Common myeloid progenitor, CD34-positive (primary cell): ENCODE results near the gene FN3K.
A peak's percentile ranks its signal among the peaks of the same experiment; 100 is the strongest.

Experiments used
- CTCF ChIA-PET: fragments of 350-600 bp; sonication (Branson Sonifier 250); formaldehyde crosslinking; loops from one replicate; lab custom pipeline; 2021; ENCODE audit warnings: antibody characterized with exemption; lab: Charles Lee
- POLR2A ChIA-PET: fragments of 350-600 bp; sonication (Branson Sonifier 250); formaldehyde crosslinking; loops from one replicate; lab custom pipeline; 2021; ENCODE audit warnings: antibody characterized with exemption; lab: Charles Lee
- DNase-seq, 3 donors: peaks; one replicate each; pipeline versions ENCODE4 v3.0.0 to v3.0.0-alpha.2; 2013
- H3K27ac ChIP-seq, 2 experiments: 1 replicate in 1 of 2; 2 replicates in 1 of 2; pipeline ENCODE4 v1.7.0; 2013; ENCODE audit warnings: inconsistent platforms in 2 of 2, low read length in 2 of 2, mild to moderate bottlenecking in 2 of 2, low read depth in 1 of 2, moderate library complexity in 1 of 2; ENCODE audit not compliant: severe bottlenecking in 2 of 2, insufficient read depth in 1 of 2, poor library complexity in 1 of 2
- H3K27me3 ChIP-seq, 5 experiments: replicated peaks in 2 of 5; 1 replicate in 3 of 5; 2 replicates in 2 of 5; pipeline versions ENCODE4 v1.6.1 to v1.7.0; 2013; ENCODE audit warnings: low read length in 4 of 5, mild to moderate bottlenecking in 2 of 5, moderate library complexity in 2 of 5, inconsistent platforms in 1 of 5; ENCODE audit not compliant: insufficient read depth in 5 of 5, control insufficient read depth in 4 of 5
- H3K36me3 ChIP-seq, 4 experiments: 1 replicate in 2 of 4; 2 replicates in 2 of 4; pipeline versions ENCODE4 v1.6.1 to v1.7.0; 2013; ENCODE audit warnings: low read length in 3 of 4, control low read depth in 1 of 4, mild to moderate bottlenecking in 1 of 4; ENCODE audit not compliant: control insufficient read depth in 4 of 4, insufficient read depth in 4 of 4
- H3K4me1 ChIP-seq, 4 experiments: 1 replicate in 3 of 4; 2 replicates in 1 of 4; pipeline versions ENCODE4 v1.6.1 to v1.7.1; 2013; ENCODE audit warnings: low read length in 3 of 4, mild to moderate bottlenecking in 3 of 4, control low read depth in 1 of 4, inconsistent platforms in 1 of 4, moderate library complexity in 1 of 4; ENCODE audit not compliant: control insufficient read depth in 4 of 4, insufficient read depth in 4 of 4; ENCODE audit errors: control extremely low read depth in 1 of 4
- H3K4me3 ChIP-seq, 7 experiments: 1 replicate in 4 of 7; 2 replicates in 3 of 7; pipeline versions ENCODE4 v1.5.1 to v1.7.0; 2013; ENCODE audit warnings: mild to moderate bottlenecking in 7 of 7, low read length in 6 of 7, moderate library complexity in 6 of 7, inconsistent platforms in 2 of 7, low read depth in 2 of 7, control low read depth in 1 of 7; ENCODE audit not compliant: insufficient read depth in 4 of 7, control insufficient read depth in 1 of 7; ENCODE audit errors: extremely low read depth in 1 of 7
- H3K9me3 ChIP-seq, 5 experiments: 1 replicate in 4 of 5; 2 replicates in 1 of 5; pipeline versions ENCODE4 v1.6.1 to v1.7.1; 2013; ENCODE audit warnings: low read length in 4 of 5, mild to moderate bottlenecking in 2 of 5, inconsistent platforms in 1 of 5, low read depth in 1 of 5, moderate library complexity in 1 of 5; ENCODE audit not compliant: control insufficient read depth in 4 of 5, insufficient read depth in 2 of 5; ENCODE audit errors: control extremely low read depth in 1 of 5
- WGBS: methylation state at CpG from one replicate; pipeline ENCODE4 v1.1.5; 2013; ENCODE audit not compliant: insufficient coverage; 5-methylcytosine and 5-hydroxymethylcytosine counted together

FN3K gene

DNA sequence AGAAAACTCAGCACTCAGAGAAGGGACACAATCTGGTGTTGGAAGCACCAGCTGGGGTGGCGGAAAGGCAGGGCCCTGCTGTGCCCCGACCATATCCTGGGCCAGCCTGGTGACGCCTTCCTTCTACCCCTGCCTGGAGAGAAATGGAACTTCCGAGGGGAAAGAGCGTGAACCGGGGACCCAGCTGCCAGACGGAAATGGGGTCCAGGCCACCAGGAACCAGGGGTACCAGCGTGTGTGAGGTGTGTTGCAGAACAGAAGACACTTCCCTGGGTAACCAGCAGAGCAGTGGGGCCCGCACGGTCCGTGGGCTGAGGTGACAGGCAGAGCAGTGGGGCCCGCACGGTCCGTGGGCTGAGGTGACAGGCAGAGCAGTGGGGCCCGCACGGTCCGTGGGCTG lies 43.7 kb upstream of the FN3K start:
- Histone ChIP-seq H3K4me3 (no peak overlapping the region), H3K9me3 (peaks cover 0 to 14% (median 6%) of the 10 kb centered on the region in 5 experiments), H3K36me3 (peaks cover 0 to 9% (median 0%) of the 10 kb centered on the region in 4 experiments), H3K4me1 (no peaks in the 10 kb centered on the region), H3K27ac (no peak overlapping the region), H3K27me3 (peaks cover 0 to 1% (median 0%) of the 10 kb centered on the region in 5 experiments)
- ChIA-PET POLR2A (no interaction called here), CTCF (no interaction called here)
- WGBS = 100% methylated on average over 7 of the region's 17 CpGs
- no peak for DNase-seq

DNA sequence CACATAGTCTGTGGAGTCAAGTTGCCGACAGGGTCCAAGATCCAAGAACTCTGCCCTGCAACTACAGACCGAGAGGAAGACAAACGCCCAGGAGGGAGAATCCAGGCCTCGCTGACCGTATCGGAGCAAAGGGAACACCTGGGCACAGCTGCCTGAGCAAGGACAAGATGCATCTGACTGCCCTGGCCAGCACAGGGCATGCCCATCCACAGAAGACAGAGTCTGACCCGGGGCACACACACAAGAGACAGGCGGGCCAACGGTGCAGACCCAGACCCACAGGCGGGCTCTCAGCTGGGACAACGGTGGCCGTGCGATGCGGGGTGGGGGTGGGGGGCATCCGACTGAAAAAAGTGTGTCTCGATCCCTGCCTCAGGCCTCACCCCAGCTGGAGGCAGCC lies 43.1 kb upstream of the FN3K start:
- Histone ChIP-seq H3K36me3 (peaks cover 0 to 9% (median 0%) of the 10 kb centered on the region in 4 experiments), H3K27ac (no peak overlapping the region), H3K4me1 (peaks cover 0 to 5% (median 2%) of the 10 kb centered on the region in 4 experiments), H3K9me3 (peaks cover 0 to 14% (median 6%) of the 10 kb centered on the region in 5 experiments), H3K4me3 (no peak overlapping the region), H3K27me3 (peaks cover 0 to 7% (median 2%) of the 10 kb centered on the region in 5 experiments)
- WGBS = 89% methylated on average over 13 of the region's 16 CpGs
- DNase-seq = no peak
- ChIA-PET CTCF (no interaction called here), POLR2A (no interaction called here)

DNA sequence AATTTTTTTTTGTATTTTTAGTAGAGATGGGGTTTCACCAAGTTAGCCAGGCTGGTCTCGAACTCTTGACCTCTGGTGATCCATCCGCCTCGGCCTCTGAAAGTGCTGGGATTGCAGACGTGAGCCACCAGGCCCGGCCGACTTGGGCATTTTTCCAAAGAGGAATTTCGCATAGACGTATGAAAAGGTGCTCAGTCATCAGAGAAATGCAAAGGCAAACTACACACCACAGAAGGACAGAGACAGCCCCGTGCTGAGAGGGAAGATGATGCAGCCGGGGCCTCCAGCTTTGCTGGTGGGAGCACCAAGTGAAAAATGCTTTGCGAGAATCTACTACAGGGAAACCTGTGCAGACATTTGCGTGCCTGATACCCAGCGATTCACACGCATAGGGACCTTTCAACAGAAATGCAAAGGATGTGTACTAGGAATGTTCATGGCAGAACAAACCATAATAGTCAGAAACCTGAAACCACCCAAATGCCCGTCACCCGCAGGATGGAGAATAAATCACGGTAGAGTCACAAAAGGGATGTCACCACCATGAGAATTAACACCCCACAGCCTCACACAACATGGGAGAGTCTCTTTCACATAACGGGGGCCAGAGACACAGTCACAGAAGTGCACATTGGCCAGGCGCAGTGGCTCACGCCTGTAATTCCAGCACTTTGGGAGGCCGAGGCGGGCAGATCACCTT lies 42.1 kb upstream of the FN3K start:
- Histone ChIP-seq H3K27me3 (peaks cover 0 to 11% (median 4%) of the 10 kb centered on the region in 5 experiments), H3K4me3 (no peak overlapping the region), H3K4me1 (peaks cover 0 to 12% (median 9%) of the 10 kb centered on the region in 4 experiments), H3K36me3 (peaks cover 0 to 9% (median 0%) of the 10 kb centered on the region in 4 experiments), H3K27ac (no peak overlapping the region), H3K9me3 (peaks cover 0 to 14% (median 6%) of the 10 kb centered on the region in 5 experiments)
- ChIA-PET CTCF (no interaction called here), POLR2A (no interaction called here)
- no peak for DNase-seq
- WGBS = 97% methylated on average over 21 of the region's 22 CpGs

DNA sequence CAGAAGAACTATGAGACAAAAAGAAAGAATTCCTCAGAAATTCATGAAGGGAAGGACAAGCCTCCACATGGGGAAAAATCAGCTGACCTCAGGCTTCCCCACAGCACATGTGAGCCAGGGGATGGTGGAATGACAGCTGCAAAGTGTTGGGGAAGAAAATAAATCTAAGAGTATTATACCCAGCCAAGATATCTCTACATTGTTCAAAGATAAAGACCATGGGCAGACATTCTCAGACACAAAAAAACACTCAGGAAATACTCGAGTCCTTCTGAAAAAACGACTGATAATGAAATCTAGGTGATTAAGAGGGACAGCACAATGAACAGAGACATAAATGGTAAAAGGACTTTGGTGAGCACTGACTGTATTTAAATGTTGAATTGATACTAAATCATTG lies 40.8 kb upstream of the FN3K start:
- H3K4me1 ChIP-seq = peaks cover 0 to 20% (median 17%) of the 10 kb centered on the region in 4 experiments
- no peak overlapping the region for H3K4me3 ChIP-seq
- H3K27ac ChIP-seq = no peak overlapping the region
- no CpG with 5 or more reads among the region's 2 CpGs for WGBS
- POLR2A ChIA-PET = no interaction called here
- CTCF ChIA-PET = no interaction called here
- peaks cover 0 to 9% (median 0%) of the 10 kb centered on the region in 4 experiments for H3K36me3 ChIP-seq
- H3K27me3 ChIP-seq = peaks cover 0 to 11% (median 4%) of the 10 kb centered on the region in 5 experiments
- peaks cover 0 to 14% (median 6%) of the 10 kb centered on the region in 5 experiments for H3K9me3 ChIP-seq
- DNase-seq = no peak

DNA sequence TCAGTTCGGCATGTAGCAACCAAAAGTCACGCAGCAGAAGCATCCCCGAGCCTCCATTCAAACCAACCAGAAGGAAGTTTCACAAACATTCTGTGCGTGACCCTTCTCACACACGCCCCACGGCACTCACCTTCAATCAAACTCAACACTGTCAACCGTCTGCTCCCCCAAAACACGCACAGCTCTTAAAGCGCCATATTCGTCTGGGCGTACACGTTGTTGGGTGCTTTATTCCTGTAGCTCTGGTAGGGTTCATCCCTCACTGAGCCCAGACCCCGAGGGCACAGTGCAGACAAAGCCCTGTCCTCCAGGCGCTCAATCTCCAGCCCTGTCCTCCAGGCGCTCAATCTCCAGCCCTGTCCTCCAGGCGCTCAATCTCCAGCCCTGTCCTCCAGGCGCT lies 39.2 kb upstream of the FN3K start:
- Histone ChIP-seq H3K4me1 (peaks cover 0 to 23% (median 20%) of the 10 kb centered on the region in 4 experiments), H3K36me3 (peaks cover 0 to 4% (median 0%) of the 10 kb centered on the region in 4 experiments), H3K27ac (no peak overlapping the region), H3K27me3 (peaks cover 0 to 11% (median 4%) of the 10 kb centered on the region in 5 experiments), H3K9me3 (peaks cover 0 to 14% (median 6%) of the 10 kb centered on the region in 5 experiments), H3K4me3 (no peak overlapping the region)
- ChIA-PET CTCF (no interaction called here), POLR2A (interaction anchor here (0.6 kb wide), 1 partner anchor 15 kb away, joined by 5 read pairs; no protein-coding TSS in a partner anchor)
- no peak for DNase-seq
- WGBS = 98% methylated on average over 12 of the region's 17 CpGs

DNA sequence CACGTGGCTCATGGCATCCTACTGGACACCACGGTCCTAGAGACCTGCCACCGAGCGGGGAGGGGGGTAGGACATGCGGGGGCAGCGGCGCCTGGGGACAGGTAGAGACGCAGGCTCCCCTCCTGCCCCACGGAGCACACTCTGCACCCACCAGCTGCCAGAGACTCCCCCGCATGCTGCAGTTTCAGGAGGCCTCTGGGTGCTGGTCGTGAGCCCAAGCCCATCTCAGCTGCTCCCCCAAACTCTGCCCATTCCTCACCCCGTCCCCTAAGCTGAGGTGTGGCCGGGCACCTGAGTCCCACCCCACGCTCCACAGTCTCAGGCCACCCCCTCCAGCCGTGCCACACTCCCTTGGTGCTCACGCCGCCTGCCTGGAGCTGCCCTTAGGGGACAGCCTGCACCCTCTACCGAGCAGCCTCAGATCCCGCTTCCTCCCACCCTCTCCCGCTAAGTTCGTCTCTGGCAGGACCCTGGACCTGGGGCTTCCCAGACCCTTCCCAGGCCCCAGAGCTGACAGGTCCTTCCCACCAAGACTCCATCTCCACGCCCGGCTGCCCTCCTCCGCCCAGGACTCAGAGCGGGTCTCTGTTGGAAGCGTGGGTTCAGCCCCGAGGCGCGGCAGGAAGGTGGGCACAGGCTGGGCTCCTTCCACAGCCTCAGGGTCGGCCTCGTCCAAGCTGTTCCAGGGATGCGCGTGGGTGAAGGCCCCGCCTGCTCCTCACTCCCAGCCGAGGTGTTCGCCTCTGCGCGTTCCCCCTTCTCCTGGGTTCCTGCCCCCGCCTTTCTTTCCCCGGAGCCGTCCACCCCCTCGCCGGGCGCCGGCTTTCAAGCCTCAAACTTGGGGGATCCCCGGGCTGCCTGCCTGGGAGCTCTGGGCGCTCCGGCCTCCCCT lies 38.3 kb upstream of the FN3K start:
- peaks cover 0 to 11% (median 4%) of the 10 kb centered on the region in 5 experiments for H3K27me3 ChIP-seq
- H3K9me3 ChIP-seq = peaks cover 0 to 14% (median 6%) of the 10 kb centered on the region in 5 experiments
- no peak overlapping the region for H3K27ac ChIP-seq
- H3K4me1 ChIP-seq = peaks cover 0 to 23% (median 20%) of the 10 kb centered on the region in 4 experiments
- ChIA-PET POLR2A (no interaction called here), CTCF (no interaction called here)
- H3K4me3 ChIP-seq = peak overlapping the region; percentile 40 to 76 (median 60)
- H3K36me3 ChIP-seq = peaks cover 0 to 1% (median 0%) of the 10 kb centered on the region in 4 experiments
- WGBS = 52% methylated on average over 32 of the region's 48 CpGs
- DNase-seq = peak in 2 of 3 donors; percentile 38 to 46
